Panc1 (cell line): ENCODE results near the gene SHF. TPM values are rescaled to one million over a fixed set of nuclear protein-coding genes. Genes with fewer than 3 reads are reported as not detected.

Experiments used
- ATAC-seq: fragments of 200-7000 bp; cut with Tn5 transposase; 2 replicates; pipeline ENCODE4 v1.9.1; 2020; ENCODE audit warnings: mild to moderate bottlenecking, moderate library complexity
- BruUV-seq: library from RNA; stranded (reverse); fragments of 400-500 nt; replicated peaks from 2 replicates; lab custom pipeline; 2021; lab: Mats Ljungman, UMichigan
- CTCF ChIA-PET: fragments of 300-600 bp; sonication (Branson Sonifier 250); formaldehyde crosslinking; loops from one replicate; lab custom pipeline; 2022; ENCODE audit warnings: antibody characterized with exemption; lab: Charles Lee
- POLR2A ChIA-PET: fragments of 300-600 bp; sonication (Branson Sonifier 250); formaldehyde crosslinking; loops from one replicate; lab custom pipeline; 2022; ENCODE audit warnings: antibody characterized with exemption; lab: Charles Lee
- DNase-seq: peaks from one replicate; pipeline ENCODE4 v3.0.0-alpha.2; 2010; ENCODE audit warnings: low read depth, low spot score
- H3K27ac ChIP-seq: 2 replicates; pipeline ENCODE4 v1.5.1; 2011; ENCODE audit warnings: mild to moderate bottlenecking, low read length, inconsistent platforms
- H3K27me3 ChIP-seq: fragments of 200-500 bp; sonication (Bioruptor generic); 2 replicates; pipeline ENCODE4 v1.6.0; 2014; ENCODE audit warnings: low read length, inconsistent platforms; ENCODE audit not compliant: control insufficient read depth, insufficient read depth
- H3K36me3 ChIP-seq: fragments of 200-500 bp; sonication (Bioruptor generic); 2 replicates; pipeline ENCODE4 v1.5.1; 2014; ENCODE audit warnings: inconsistent platforms, mild to moderate bottlenecking, low read length, moderate library complexity; ENCODE audit not compliant: control insufficient read depth, insufficient read depth
- H3K4me1 ChIP-seq: 2 replicates; pipeline ENCODE4 v1.5.1; 2011; ENCODE audit warnings: inconsistent platforms, mild to moderate bottlenecking, low read length, moderate library complexity; ENCODE audit not compliant: control insufficient read depth, insufficient read depth
- H3K4me3 ChIP-seq, 2 experiments: 2 replicates each; pipeline ENCODE4 v1.5.1; 2011 to 2012; ENCODE audit warnings: low read depth in 2 of 2, low read length in 2 of 2, mild to moderate bottlenecking in 2 of 2, inconsistent platforms in 1 of 2, moderate library complexity in 1 of 2
- H3K9me3 ChIP-seq: fragments of 200-500 bp; sonication (Bioruptor generic); 2 replicates; pipeline ENCODE4 v1.5.1; 2014; ENCODE audit warnings: low read depth, mild to moderate bottlenecking, inconsistent platforms, low read length, moderate library complexity; ENCODE audit not compliant: control insufficient read depth, insufficient read depth
- CTCF ChIP-seq: fragments of 450-650 bp; IDR thresholded peaks from 2 replicates; pipeline ENCODE4 v1.5.1; 2017; ENCODE audit warnings: mild to moderate bottlenecking
- POLR2AphosphoS5 ChIP-seq: IDR thresholded peaks from 2 replicates; pipeline ENCODE4 v1.6.1; 2012; ENCODE audit warnings: mild to moderate bottlenecking, low read depth, low read length, moderate library complexity
- REST ChIP-seq, 2 experiments: IDR thresholded peaks; 2 replicates each; pipeline ENCODE4 v1.6.1; 2011 to 2012; ENCODE audit warnings: low read depth in 2 of 2, control low read depth in 1 of 2, low read length in 1 of 2, mild to moderate bottlenecking in 1 of 2, moderate library complexity in 1 of 2; ENCODE audit not compliant: insufficient read depth in 1 of 2
- SIN3A ChIP-seq: IDR thresholded peaks from 2 replicates; pipeline ENCODE4 v1.6.1; 2012; ENCODE audit warnings: low read depth, mild to moderate bottlenecking, low read length, moderate library complexity, borderline replicate concordance; ENCODE audit not compliant: insufficient read depth
- TCF7L2 ChIP-seq: IDR thresholded peaks from 2 replicates; pipeline ENCODE4 v1.6.1; 2011; ENCODE audit warnings: mild to moderate bottlenecking, low read depth, low read length, inconsistent platforms
- in situ Hi-C: cut with HindIII; loops from 2 replicates; pipeline ENCODE4 v1.10.0; 2016; ENCODE audit warnings: low sequenced_read_pairs, low pct_unique_long_range_greater_than_20kb
- intact Hi-C: fragments of 100-400 bp; cut with micrococcal nuclease; formaldehyde crosslinking; loops from one replicate; pipeline ENCODE4 v1.10.0; 2022; ENCODE audit not compliant: unreplicated experiment
- total RNA-seq: library from RNA; stranded (reverse); gene quantifications from one replicate; pipeline ENCODE4 v1.2.1, GENCODE V29; 2021; ENCODE audit not compliant: unreplicated experiment

Gene SHF
- total RNA-seq, 1 experiment from 2014 or later: 3.0 TPM

GRCh38 chr15:45168751-45169551 lies 18.8 kb downstream of the SHF start:
- TF ChIP-seq TCF7L2 (no peak), CTCF (no peak), POLR2AphosphoS5 (no peak), REST (IDR thresholded peaks at IDR 0.05; ENCODE audit: insufficient read depth in 1 of 2, low read depth in 2 of 2, low read length in 1 of 2) (no peak), SIN3A (no peak)
- Histone ChIP-seq H3K4me1 (peaks cover 4% of the 10 kb centered on the region), H3K27me3 (no peaks in the 10 kb centered on the region), H3K4me3 (no peak overlapping the region), H3K36me3 (no peaks in the 10 kb centered on the region), H3K27ac (no peak overlapping the region; the same call in 1 of the 2 replicates), H3K9me3 (no peaks in the 10 kb centered on the region)
- BruUV-seq: no TSS peak
- intact Hi-C loops: no loop called here
- no peak for ATAC-seq
- CTCF ChIA-PET: no interaction called here
- no peak for DNase-seq
- POLR2A ChIA-PET: interaction anchor here (0.6 kb wide), 2 partner anchors 19 to 163 kb away, joined by 3 to 6 read pairs; no protein-coding TSS in a partner anchor
- in situ Hi-C loops: no loop called here

- Histone ChIP-seq H3K27ac (no peak overlapping the region), H3K4me1 (peaks cover 4% of the 10 kb centered on the region), H3K27me3 (no peaks in the 10 kb centered on the region), H3K9me3 (no peaks in the 10 kb centered on the region), H3K4me3 (no peak overlapping the region), H3K36me3 (no peaks in the 10 kb centered on the region)
- in situ Hi-C loops (no loop called here), intact Hi-C loops (no loop called here)
- TF ChIP-seq TCF7L2 (no peak), REST (IDR thresholded peaks at IDR 0.05; ENCODE audit: insufficient read depth in 1 of 2, low read depth in 2 of 2, low read length in 1 of 2) (no peak), POLR2AphosphoS5 (no peak), CTCF (no peak), SIN3A (no peak)
- no peak for ATAC-seq
- ChIA-PET POLR2A (interaction anchor here (0.6 to 1.0 kb wide), 2 partner anchors 13 to 46 kb away, joined by 3 read pairs; no protein-coding TSS in a partner anchor), CTCF (no interaction called here)
- BruUV-seq: no TSS peak
- DNase-seq: no peak
Observed at GRCh38 chr15:45168286-45168685, 19.5 kb downstream of the SHF start.
